ENCODE measurements around the gene BOLA1. TPM values are rescaled to one million over a fixed set of nuclear protein-coding genes. Genes with fewer than 3 reads are reported as not detected.
"Not testable (repeated sequence)": the region's sequence is repeated elsewhere in the genome, so short reads cannot be mapped to it uniquely, and the experiment has no call there.

The BOLA1 gene
- total RNA-seq, 1 experiment from 2014 or later: 6.0 TPM

DNA sequence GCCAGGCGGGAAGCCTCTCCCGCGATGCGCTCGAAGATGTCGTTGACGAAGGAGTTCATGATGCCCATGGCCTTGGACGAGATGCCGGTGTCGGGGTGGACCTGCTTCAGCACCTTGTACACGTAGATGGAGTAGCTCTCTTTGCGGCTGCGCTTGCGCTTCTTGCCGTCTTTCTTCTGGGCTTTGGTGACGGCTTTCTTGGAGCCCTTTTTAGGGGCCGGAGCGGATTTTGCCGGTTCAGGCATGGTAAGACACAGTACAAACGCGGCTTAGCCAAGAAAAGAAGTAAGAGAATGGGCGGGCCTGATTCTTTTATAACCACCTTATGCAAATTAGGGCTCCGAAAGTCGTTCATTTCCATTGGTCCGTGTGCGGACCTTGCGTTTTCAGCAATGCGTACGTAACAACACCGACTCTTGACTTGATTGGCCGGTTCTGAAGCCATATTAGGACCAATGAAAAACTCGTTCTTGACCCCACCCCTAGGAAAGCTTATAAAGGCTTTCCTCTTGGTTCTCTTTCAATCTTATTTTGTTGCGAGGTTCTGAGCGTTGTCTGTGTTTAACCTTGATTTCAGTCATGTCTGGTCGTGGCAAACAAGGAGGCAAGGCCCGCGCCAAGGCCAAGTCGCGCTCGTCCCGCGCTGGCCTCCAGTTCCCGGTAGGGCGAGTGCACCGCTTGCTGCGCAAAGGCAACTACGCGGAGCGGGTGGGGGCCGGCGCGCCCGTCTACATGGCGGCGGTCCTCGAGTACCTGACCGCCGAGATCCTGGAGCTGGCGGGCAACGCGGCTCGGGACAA is 12.8 kb upstream of the BOLA1 start:
- Mint-ChIP-seq H3K27me3 (ENCODE audit: low read depth) (no peaks in the 10 kb centered on the region), H3K27ac (no peak overlapping the region), H3K4me1 (peaks cover 4 to 7% of the 10 kb centered on the region in 2 experiments; a peak in 3 of 4 replicates), H3K9me3 (no peaks in the 10 kb centered on the region), H3K4me3 (no peak overlapping the region), H3K36me3 (ENCODE audit: insufficient read depth in 1 of 3, low read depth in 3 of 3) (no peaks in the 10 kb centered on the region)
- no peaks in the 10 kb centered on the region for H3K79me2 ChIP-seq (ENCODE audit: insufficient read depth, low read length)
- H2BK15ac ChIP-seq (ENCODE audit: low read depth, low read length): no peak overlapping the region
- H2AK5ac ChIP-seq (ENCODE audit: insufficient read length, low read length): no peak overlapping the region
- peak overlapping the region; percentile 99 for H3K9ac ChIP-seq (ENCODE audit: extremely low read depth, insufficient read length, low read length)
- peak overlapping the region; percentile 80 for H3K56ac ChIP-seq (ENCODE audit: insufficient read length, low read depth, low read length)
- H3K14ac ChIP-seq (ENCODE audit: insufficient read depth, low read length): peak overlapping the region; percentile 98; the same call in 1 of the 2 replicates
- peaks cover 3% of the 10 kb centered on the region; the same call in 1 of the 2 replicates for H3K4me1 ChIP-seq (ENCODE audit: insufficient read depth, low read length)
- no peak overlapping the region for H2BK5ac ChIP-seq (ENCODE audit: insufficient read length, low read length)
- H3K79me1 ChIP-seq (ENCODE audit: insufficient read depth, low read depth, low read length, poor library complexity, severe bottlenecking): no peaks in the 10 kb centered on the region
- no peak overlapping the region for H3K4ac ChIP-seq (ENCODE audit: low read depth, low read length)
- no peaks in the 10 kb centered on the region for H3K9me3 ChIP-seq (ENCODE audit: control insufficient read depth, low read depth, low read length)
- no peaks in the 10 kb centered on the region for H3K27me3 ChIP-seq (ENCODE audit: insufficient read depth, low read length)
- no peak overlapping the region for H3T11ph ChIP-seq (ENCODE audit: low read length)
- H3K18ac ChIP-seq (ENCODE audit: insufficient read length, low read depth, low read length): peak overlapping the region; percentile 92
- no peak overlapping the region for H2BK120ac ChIP-seq (ENCODE audit: low read depth, low read length, poor library complexity, severe bottlenecking)
- WGBS (ENCODE audit: extremely low coverage, insufficient read length, low lambda C conversion rate): no CpG with 5 or more reads among the region's 62 CpGs
- TF ChIP-seq, protein P1, sequence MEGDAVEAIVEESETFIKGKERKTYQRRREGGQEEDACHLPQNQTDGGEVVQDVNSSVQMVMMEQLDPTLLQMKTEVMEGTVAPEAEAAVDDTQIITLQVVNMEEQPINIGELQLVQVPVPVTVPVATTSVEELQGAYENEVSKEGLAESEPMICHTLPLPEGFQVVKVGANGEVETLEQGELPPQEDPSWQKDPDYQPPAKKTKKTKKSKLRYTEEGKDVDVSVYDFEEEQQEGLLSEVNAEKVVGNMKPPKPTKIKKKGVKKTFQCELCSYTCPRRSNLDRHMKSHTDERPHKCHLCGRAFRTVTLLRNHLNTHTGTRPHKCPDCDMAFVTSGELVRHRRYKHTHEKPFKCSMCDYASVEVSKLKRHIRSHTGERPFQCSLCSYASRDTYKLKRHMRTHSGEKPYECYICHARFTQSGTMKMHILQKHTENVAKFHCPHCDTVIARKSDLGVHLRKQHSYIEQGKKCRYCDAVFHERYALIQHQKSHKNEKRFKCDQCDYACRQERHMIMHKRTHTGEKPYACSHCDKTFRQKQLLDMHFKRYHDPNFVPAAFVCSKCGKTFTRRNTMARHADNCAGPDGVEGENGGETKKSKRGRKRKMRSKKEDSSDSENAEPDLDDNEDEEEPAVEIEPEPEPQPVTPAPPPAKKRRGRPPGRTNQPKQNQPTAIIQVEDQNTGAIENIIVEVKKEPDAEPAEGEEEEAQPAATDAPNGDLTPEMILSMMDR (conservative IDR thresholded peaks at IDR 0.05): no peak
- H2BK12ac ChIP-seq (ENCODE audit: insufficient read length, low read depth, low read length): no peak overlapping the region
- H3K27ac ChIP-seq (ENCODE audit: insufficient read length, low read depth, low read length): peak overlapping the region; percentile 98
- peaks cover 24% of the 10 kb centered on the region for H3K23me2 ChIP-seq (ENCODE audit: insufficient read length, low read depth, low read length, poor library complexity, severe bottlenecking)
- no peak overlapping the region for H2BK20ac ChIP-seq (ENCODE audit: low read depth, low read length, poor library complexity, severe bottlenecking)
- DNase-seq: peak; percentile 93
- H2AFZ ChIP-seq (ENCODE audit: low read length): no peak overlapping the region
- H3K23ac ChIP-seq (ENCODE audit: insufficient read length, low read depth, low read length): no peak overlapping the region
- peak overlapping the region; percentile 100 for H3K4me2 ChIP-seq (ENCODE audit: insufficient read depth, insufficient read length, low read length)
- no peak overlapping the region for H4K5ac ChIP-seq (ENCODE audit: insufficient read length, low read depth, low read length)
- H4K91ac ChIP-seq (ENCODE audit: insufficient read length, low read depth, low read length): no peak overlapping the region
- H4K20me1 ChIP-seq (ENCODE audit: control insufficient read depth, insufficient read depth, insufficient read length): no peaks in the 10 kb centered on the region
- no peak overlapping the region for H4K8ac ChIP-seq (replicated peaks; ENCODE audit: insufficient read length, low read depth, low read length)

DNA sequence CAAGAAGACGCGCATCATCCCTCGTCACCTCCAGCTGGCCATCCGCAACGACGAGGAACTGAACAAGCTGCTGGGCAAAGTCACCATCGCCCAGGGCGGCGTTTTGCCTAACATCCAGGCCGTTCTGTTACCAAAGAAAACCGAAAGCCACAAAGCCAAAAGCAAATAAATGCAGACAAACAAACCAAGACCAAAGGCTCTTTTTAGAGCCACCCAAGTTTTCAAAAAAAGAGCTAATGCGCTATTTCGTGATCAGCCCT is 12.2 kb upstream of the BOLA1 start:
- not testable (repeated sequence) for H4K5ac ChIP-seq (ENCODE audit: insufficient read length, low read depth, low read length); H3K4ac ChIP-seq (ENCODE audit: low read depth, low read length); H3K4me1 Mint-ChIP-seq; H3K27ac Mint-ChIP-seq; H4K20me1 ChIP-seq (ENCODE audit: control insufficient read depth, insufficient read depth, insufficient read length); H3K36me3 Mint-ChIP-seq (ENCODE audit: insufficient read depth in 1 of 3, low read depth in 3 of 3); H2BK120ac ChIP-seq (ENCODE audit: low read depth, low read length, poor library complexity, severe bottlenecking); H3K4me1 ChIP-seq (ENCODE audit: insufficient read depth, low read length); H2BK20ac ChIP-seq (ENCODE audit: low read depth, low read length, poor library complexity, severe bottlenecking); H2AK5ac ChIP-seq (ENCODE audit: insufficient read length, low read length); H2BK12ac ChIP-seq (ENCODE audit: insufficient read length, low read depth, low read length); DNase-seq; H2BK15ac ChIP-seq (ENCODE audit: low read depth, low read length); H3K9me3 ChIP-seq (ENCODE audit: control insufficient read depth, low read depth, low read length); H3K79me1 ChIP-seq (ENCODE audit: insufficient read depth, low read depth, low read length, poor library complexity, severe bottlenecking); H2AFZ ChIP-seq (ENCODE audit: low read length); H3K27me3 ChIP-seq (ENCODE audit: insufficient read depth, low read length); H3K27me3 Mint-ChIP-seq (ENCODE audit: low read depth); H4K8ac ChIP-seq (replicated peaks; ENCODE audit: insufficient read length, low read depth, low read length); H3K4me3 Mint-ChIP-seq; H3K9me3 Mint-ChIP-seq; H4K91ac ChIP-seq (ENCODE audit: insufficient read length, low read depth, low read length); H3K23ac ChIP-seq (ENCODE audit: insufficient read length, low read depth, low read length); H3K79me2 ChIP-seq (ENCODE audit: insufficient read depth, low read length)
- Histone ChIP-seq H3K56ac (ENCODE audit: insufficient read length, low read depth, low read length) (peak overlapping the region; percentile 80), H3K18ac (ENCODE audit: insufficient read length, low read depth, low read length) (peak overlapping the region; percentile 92), H3T11ph (ENCODE audit: low read length) (peak overlapping the region; percentile 10), H2BK5ac (ENCODE audit: insufficient read length, low read length) (peak overlapping the region; percentile 6), H3K23me2 (ENCODE audit: insufficient read length, low read depth, low read length, poor library complexity, severe bottlenecking) (peaks cover 24% of the 10 kb centered on the region), H3K14ac (ENCODE audit: insufficient read depth, low read length) (peak overlapping the region; percentile 98; the same call in 1 of the 2 replicates), H3K4me2 (ENCODE audit: insufficient read depth, insufficient read length, low read length) (peak overlapping the region; percentile 98), H3K27ac (ENCODE audit: insufficient read length, low read depth, low read length) (peak overlapping the region; percentile 98), H3K9ac (ENCODE audit: extremely low read depth, insufficient read length, low read length) (peak overlapping the region; percentile 99)
- WGBS (ENCODE audit: extremely low coverage, insufficient read length, low lambda C conversion rate): no CpG with 5 or more reads among the region's 13 CpGs

All from H9 (cell line).